NT2/D1 (cell line): ENCODE results near the gene DCUN1D3.

Experiments used
- YY1 ChIP-seq: IDR thresholded peaks from 2 replicates; pipeline ENCODE4 v1.6.1; 2011; ENCODE audit not compliant: insufficient read length, insufficient read depth
- ZNF274 ChIP-seq: IDR thresholded peaks from 2 replicates; pipeline ENCODE4 v1.6.1; 2011; ENCODE audit warnings: mild to moderate bottlenecking, low read depth, low read length

DNA sequence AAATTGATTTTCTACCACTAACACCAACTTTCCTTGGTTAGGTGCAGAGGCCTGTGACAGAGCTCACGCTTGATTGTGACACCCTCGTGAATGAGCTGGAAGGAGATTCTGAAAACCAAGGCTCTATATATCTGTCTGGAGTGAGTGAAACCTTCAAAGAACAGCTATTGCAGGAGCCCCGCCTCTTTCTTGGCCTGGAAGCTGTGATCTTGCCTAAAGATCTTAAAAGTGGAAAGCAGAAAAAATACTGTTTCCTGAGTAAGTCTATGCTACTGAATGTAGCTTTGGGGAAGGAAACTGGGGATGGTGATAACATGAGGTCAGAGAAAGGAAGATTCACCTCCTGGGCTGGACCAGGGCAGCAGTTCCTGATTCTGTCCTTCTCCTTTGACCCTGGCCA, 55.6 kb downstream of the DCUN1D3 start:
- TF ChIP-seq ZNF274 (no peak), YY1 (no peak)
